ENCODE data around the gene ENTPD6.

The ENTPD6 gene

GRCh38 chr20:25243416-25243979 lies 48.0 kb downstream of the ENTPD6 start:
- H2AK5ac ChIP-seq (ENCODE audit: low read length, severe bottlenecking): no peak overlapping the region
- H3K27ac ChIP-seq (ENCODE audit: low read length, poor library complexity, severe bottlenecking): no peak overlapping the region
- no peak overlapping the region for H2BK5ac ChIP-seq (ENCODE audit: low read depth, low read length, poor library complexity, severe bottlenecking)
- H4K91ac ChIP-seq (ENCODE audit: low read length): no peak overlapping the region
- H2BK120ac ChIP-seq (ENCODE audit: low read depth, low read length): no peak overlapping the region
- H3K9me3 ChIP-seq (ENCODE audit: control insufficient read depth, low read length): no peaks in the 10 kb centered on the region
- H3K4me3 ChIP-seq (ENCODE audit: insufficient read depth in 1 of 2, low read depth in 1 of 2, low read length in 2 of 2): no peak overlapping the region
- no peak overlapping the region for H2BK15ac ChIP-seq (ENCODE audit: low read depth, poor library complexity, severe bottlenecking)
- H3K23ac ChIP-seq (ENCODE audit: low read length in 2 of 2): no peak overlapping the region
- H4K8ac ChIP-seq (ENCODE audit: low read length): no peak overlapping the region
- H3K79me1 ChIP-seq (replicated peaks; ENCODE audit: low read length, poor library complexity, severe bottlenecking): peaks cover 10% of the 10 kb centered on the region
- H2BK12ac ChIP-seq (ENCODE audit: low read length in 2 of 2): no peak overlapping the region
- H3K4me2 ChIP-seq (ENCODE audit: low read length, poor library complexity, severe bottlenecking): no peak overlapping the region
- no peak for DNase-seq
- no peak overlapping the region for H3K9ac ChIP-seq (ENCODE audit: low read length)
- no peaks in the 10 kb centered on the region for H3K36me3 ChIP-seq (ENCODE audit: control insufficient read depth in 1 of 2, insufficient read depth in 2 of 2, low read depth in 1 of 2, low read length in 2 of 2)
- H3K4me1 ChIP-seq (ENCODE audit: control insufficient read depth, insufficient read depth, low read depth, low read length): peaks cover 23% of the 10 kb centered on the region
- no peak overlapping the region for H2AFZ ChIP-seq (ENCODE audit: low read depth, low read length)
- no peak overlapping the region for H3K4ac ChIP-seq (ENCODE audit: low read depth in 1 of 2, low read length in 2 of 2)
- H3K18ac ChIP-seq (ENCODE audit: low read depth in 1 of 2, low read length in 2 of 2): no peak overlapping the region
- no peaks in the 10 kb centered on the region for H3K27me3 ChIP-seq (ENCODE audit: control insufficient read depth in 1 of 2, insufficient read depth in 1 of 2, low read length in 2 of 2)
- H3K14ac ChIP-seq (ENCODE audit: low read length in 2 of 2): no peak overlapping the region

GRCh38 chr20:25244976-25245375 lies 49.5 kb downstream of the ENTPD6 start:
- peaks cover 13% of the 10 kb centered on the region for H3K4me1 ChIP-seq (ENCODE audit: control insufficient read depth, insufficient read depth, low read depth, low read length)
- H3K23ac ChIP-seq (ENCODE audit: low read length in 2 of 2): no peak overlapping the region
- H3K18ac ChIP-seq (ENCODE audit: low read depth in 1 of 2, low read length in 2 of 2): no peak overlapping the region
- H2BK12ac ChIP-seq (ENCODE audit: low read length in 2 of 2): no peak overlapping the region
- no peak overlapping the region for H2BK120ac ChIP-seq (ENCODE audit: low read depth, low read length)
- no peak overlapping the region for H2AK5ac ChIP-seq (ENCODE audit: low read length, severe bottlenecking)
- no peaks in the 10 kb centered on the region for H3K27me3 ChIP-seq (ENCODE audit: control insufficient read depth in 1 of 2, insufficient read depth in 1 of 2, low read length in 2 of 2)
- H2BK5ac ChIP-seq (ENCODE audit: low read depth, low read length, poor library complexity, severe bottlenecking): no peak overlapping the region
- H2BK15ac ChIP-seq (ENCODE audit: low read depth, poor library complexity, severe bottlenecking): no peak overlapping the region
- no peak overlapping the region for H3K14ac ChIP-seq (ENCODE audit: low read length in 2 of 2)
- no peak overlapping the region for H2AFZ ChIP-seq (ENCODE audit: low read depth, low read length)
- H3K9ac ChIP-seq (ENCODE audit: low read length): no peak overlapping the region
- H4K91ac ChIP-seq (ENCODE audit: low read length): no peak overlapping the region
- H3K4ac ChIP-seq (ENCODE audit: low read depth in 1 of 2, low read length in 2 of 2): no peak overlapping the region
- DNase-seq: no peak
- no peaks in the 10 kb centered on the region for H3K9me3 ChIP-seq (ENCODE audit: control insufficient read depth, low read length)
- no peak overlapping the region for H4K8ac ChIP-seq (ENCODE audit: low read length)
- H3K36me3 ChIP-seq (ENCODE audit: control insufficient read depth in 1 of 2, insufficient read depth in 2 of 2, low read depth in 1 of 2, low read length in 2 of 2): no peaks in the 10 kb centered on the region
- peaks cover 8% of the 10 kb centered on the region for H3K79me1 ChIP-seq (replicated peaks; ENCODE audit: low read length, poor library complexity, severe bottlenecking)
- no peak overlapping the region for H3K4me3 ChIP-seq (ENCODE audit: insufficient read depth in 1 of 2, low read depth in 1 of 2, low read length in 2 of 2)
- 100% methylated on average over 3 of the region's 5 CpGs for WGBS
- no peak overlapping the region for H3K4me2 ChIP-seq (ENCODE audit: low read length, poor library complexity, severe bottlenecking)
- no peak overlapping the region for H3K27ac ChIP-seq (ENCODE audit: low read length, poor library complexity, severe bottlenecking)

GRCh38 chr20:25245461-25245860 lies 49.9 kb downstream of the ENTPD6 start:
- H2AFZ ChIP-seq (ENCODE audit: low read depth, low read length): no peak overlapping the region
- H3K4me1 ChIP-seq (ENCODE audit: control insufficient read depth, insufficient read depth, low read depth, low read length): peaks cover 14% of the 10 kb centered on the region
- H3K4me3 ChIP-seq (ENCODE audit: insufficient read depth in 1 of 2, low read depth in 1 of 2, low read length in 2 of 2): no peak overlapping the region
- no peak for DNase-seq
- no peak overlapping the region for H3K14ac ChIP-seq (ENCODE audit: low read length in 2 of 2)
- peak overlapping the region in 1 of 2 experiments; percentile 53 for H3K23ac ChIP-seq (ENCODE audit: low read length in 2 of 2)
- H3K36me3 ChIP-seq (ENCODE audit: control insufficient read depth in 1 of 2, insufficient read depth in 2 of 2, low read depth in 1 of 2, low read length in 2 of 2): no peaks in the 10 kb centered on the region
- no peak overlapping the region for H2BK5ac ChIP-seq (ENCODE audit: low read depth, low read length, poor library complexity, severe bottlenecking)
- H3K4ac ChIP-seq (ENCODE audit: low read depth in 1 of 2, low read length in 2 of 2): no peak overlapping the region
- H2BK12ac ChIP-seq (ENCODE audit: low read length in 2 of 2): no peak overlapping the region
- no peak overlapping the region for H2BK15ac ChIP-seq (ENCODE audit: low read depth, poor library complexity, severe bottlenecking)
- peaks cover 8% of the 10 kb centered on the region for H3K79me1 ChIP-seq (replicated peaks; ENCODE audit: low read length, poor library complexity, severe bottlenecking)
- H4K8ac ChIP-seq (ENCODE audit: low read length): no peak overlapping the region
- no peak overlapping the region for H3K27ac ChIP-seq (ENCODE audit: low read length, poor library complexity, severe bottlenecking)
- peak overlapping the region; percentile 84 for H2AK5ac ChIP-seq (ENCODE audit: low read length, severe bottlenecking)
- no peaks in the 10 kb centered on the region for H3K27me3 ChIP-seq (ENCODE audit: control insufficient read depth in 1 of 2, insufficient read depth in 1 of 2, low read length in 2 of 2)
- H4K91ac ChIP-seq (ENCODE audit: low read length): no peak overlapping the region
- no peak overlapping the region for H2BK120ac ChIP-seq (ENCODE audit: low read depth, low read length)
- no peak overlapping the region for H3K18ac ChIP-seq (ENCODE audit: low read depth in 1 of 2, low read length in 2 of 2)
- no peak overlapping the region for H3K9ac ChIP-seq (ENCODE audit: low read length)
- H3K4me2 ChIP-seq (ENCODE audit: low read length, poor library complexity, severe bottlenecking): no peak overlapping the region
- H3K9me3 ChIP-seq (ENCODE audit: control insufficient read depth, low read length): no peaks in the 10 kb centered on the region
- 100% methylated on average over 1 of the region's 1 CpG for WGBS

- no peak overlapping the region for H4K91ac ChIP-seq (ENCODE audit: low read length)
- DNase-seq: no peak
- H3K9me3 ChIP-seq (ENCODE audit: control insufficient read depth, low read length): no peaks in the 10 kb centered on the region
- H2BK15ac ChIP-seq (ENCODE audit: low read depth, poor library complexity, severe bottlenecking): no peak overlapping the region
- no peak overlapping the region for H3K14ac ChIP-seq (ENCODE audit: low read length in 2 of 2)
- H3K4me1 ChIP-seq (ENCODE audit: control insufficient read depth, insufficient read depth, low read depth, low read length): peaks cover 17% of the 10 kb centered on the region
- no peak overlapping the region for H3K4ac ChIP-seq (ENCODE audit: low read depth in 1 of 2, low read length in 2 of 2)
- H4K8ac ChIP-seq (ENCODE audit: low read length): no peak overlapping the region
- no peak overlapping the region for H2BK12ac ChIP-seq (ENCODE audit: low read length in 2 of 2)
- 84% methylated on average over 9 of the region's 9 CpGs for WGBS
- peak overlapping the region; percentile 72 for H3K27ac ChIP-seq (ENCODE audit: low read length, poor library complexity, severe bottlenecking)
- H3K23ac ChIP-seq (ENCODE audit: low read length in 2 of 2): no peak overlapping the region
- H2AK5ac ChIP-seq (ENCODE audit: low read length, severe bottlenecking): no peak overlapping the region
- peaks cover 6% of the 10 kb centered on the region for H3K79me1 ChIP-seq (replicated peaks; ENCODE audit: low read length, poor library complexity, severe bottlenecking)
- no peak overlapping the region for H3K4me2 ChIP-seq (ENCODE audit: low read length, poor library complexity, severe bottlenecking)
- H3K9ac ChIP-seq (ENCODE audit: low read length): peak overlapping the region; percentile 82
- H3K4me3 ChIP-seq (ENCODE audit: insufficient read depth in 1 of 2, low read depth in 1 of 2, low read length in 2 of 2): peak overlapping the region in 1 of 2 experiments; percentile 85
- peak overlapping the region in 1 of 2 experiments; percentile 7 for H3K18ac ChIP-seq (ENCODE audit: low read depth in 1 of 2, low read length in 2 of 2)
- H2AFZ ChIP-seq (ENCODE audit: low read depth, low read length): no peak overlapping the region
- peaks cover 0 to 3% of the 10 kb centered on the region in 2 experiments for H3K36me3 ChIP-seq (ENCODE audit: control insufficient read depth in 1 of 2, insufficient read depth in 2 of 2, low read depth in 1 of 2, low read length in 2 of 2)
- H3K27me3 ChIP-seq (ENCODE audit: control insufficient read depth in 1 of 2, insufficient read depth in 1 of 2, low read length in 2 of 2): no peaks in the 10 kb centered on the region
- H2BK120ac ChIP-seq (ENCODE audit: low read depth, low read length): no peak overlapping the region
- H2BK5ac ChIP-seq (ENCODE audit: low read depth, low read length, poor library complexity, severe bottlenecking): no peak overlapping the region
Observed at GRCh38 chr20:25246182-25246999, 50.9 kb downstream of the ENTPD6 start.
